ENCODE data around the gene TDRD10.
"Not testable (repeated sequence)": the region's sequence is repeated elsewhere in the genome, so short reads cannot be mapped to it uniquely, and the experiment has no call there.

The TDRD10 gene

DNA sequence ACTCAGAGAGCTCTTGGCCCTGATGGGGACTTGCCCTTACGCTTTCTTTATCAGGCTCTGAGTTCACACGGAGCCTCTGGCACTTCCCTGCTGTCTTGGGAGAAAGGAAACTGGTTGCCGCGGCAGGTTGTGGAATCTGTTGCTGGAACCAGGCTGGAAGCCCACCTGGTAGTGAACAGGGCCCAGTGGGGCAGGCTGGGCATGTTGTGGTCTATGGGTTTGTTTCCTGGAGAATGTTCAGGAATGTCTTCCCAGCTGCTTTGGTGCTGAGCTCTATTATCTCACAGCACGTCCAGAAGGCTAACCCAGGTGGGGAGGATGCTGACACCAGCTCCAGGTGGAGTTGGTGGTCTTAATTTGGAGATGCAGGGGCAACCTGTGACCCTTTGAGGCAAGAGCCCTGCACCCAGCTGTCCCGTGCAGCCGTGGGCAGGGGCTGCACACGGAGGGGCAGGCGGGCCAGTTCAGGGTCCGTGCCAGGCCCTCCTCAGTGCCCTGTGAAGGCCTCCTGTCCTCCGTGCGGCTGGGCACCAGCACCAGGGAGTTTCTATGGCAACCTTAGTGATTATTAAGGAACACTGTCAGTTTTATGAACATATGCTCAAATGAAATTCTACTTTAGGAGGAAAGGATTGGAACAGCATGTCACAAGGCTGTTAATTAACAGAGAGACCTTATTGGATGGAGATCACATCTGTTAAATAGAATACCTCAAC, 33.3 kb upstream of the TDRD10 start:
- no peaks in the 10 kb centered on the region for H3K27me3 Mint-ChIP-seq
- H3K9me3 Mint-ChIP-seq: no peaks in the 10 kb centered on the region
- peaks cover 13% of the 10 kb centered on the region for H3K4me1 Mint-ChIP-seq
- no peak for ATAC-seq (ENCODE audit: low read depth)
- no peak overlapping the region for H3K4me3 Mint-ChIP-seq
- no peak overlapping the region for H3K27ac Mint-ChIP-seq
- no peaks in the 10 kb centered on the region for H3K36me3 Mint-ChIP-seq
- DNase-seq (ENCODE audit: low spot score in 2 of 2): no peak

DNA sequence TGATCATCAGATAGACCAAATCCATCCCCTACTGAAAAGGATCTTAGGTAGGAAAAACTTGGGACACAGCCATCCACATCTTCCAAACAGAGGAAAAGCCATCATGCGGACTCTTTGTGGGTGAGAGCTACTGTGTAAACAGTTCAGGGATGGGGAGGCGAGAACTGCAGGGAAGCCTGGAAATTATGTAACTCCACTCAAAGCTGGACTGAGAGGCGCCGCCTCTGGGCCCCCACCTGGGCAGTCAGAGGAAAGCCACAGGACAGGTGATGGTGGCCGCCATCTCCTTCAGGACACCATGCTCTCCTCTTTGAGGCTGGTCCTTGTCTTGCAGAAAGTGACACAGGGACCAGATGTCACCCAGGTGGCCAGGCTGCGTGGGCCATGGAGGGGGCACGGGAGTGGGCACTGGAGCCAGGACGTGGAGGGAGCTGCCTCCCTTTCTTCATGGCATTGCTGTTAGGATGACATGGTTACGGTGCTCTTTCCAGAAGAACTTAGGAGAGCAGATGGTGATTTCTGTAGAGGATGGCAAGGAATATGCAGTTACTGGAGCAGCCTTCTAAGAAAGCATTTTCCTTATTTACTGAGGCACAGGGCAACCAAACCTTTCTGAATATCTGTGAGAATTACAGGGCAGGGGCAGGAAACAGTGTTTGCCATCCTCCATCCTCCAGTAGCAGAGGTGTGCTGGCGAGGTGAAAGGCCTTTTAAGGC, 32.0 kb upstream of the TDRD10 start:
- ATAC-seq (ENCODE audit: low read depth) (no peak), DNase-seq (ENCODE audit: low spot score in 2 of 2) (no peak)
- Mint-ChIP-seq H3K27me3 (no peaks in the 10 kb centered on the region), H3K27ac (no peak overlapping the region), H3K9me3 (no peaks in the 10 kb centered on the region), H3K36me3 (no peaks in the 10 kb centered on the region), H3K4me3 (no peak overlapping the region), H3K4me1 (peaks cover 15% of the 10 kb centered on the region)

DNA sequence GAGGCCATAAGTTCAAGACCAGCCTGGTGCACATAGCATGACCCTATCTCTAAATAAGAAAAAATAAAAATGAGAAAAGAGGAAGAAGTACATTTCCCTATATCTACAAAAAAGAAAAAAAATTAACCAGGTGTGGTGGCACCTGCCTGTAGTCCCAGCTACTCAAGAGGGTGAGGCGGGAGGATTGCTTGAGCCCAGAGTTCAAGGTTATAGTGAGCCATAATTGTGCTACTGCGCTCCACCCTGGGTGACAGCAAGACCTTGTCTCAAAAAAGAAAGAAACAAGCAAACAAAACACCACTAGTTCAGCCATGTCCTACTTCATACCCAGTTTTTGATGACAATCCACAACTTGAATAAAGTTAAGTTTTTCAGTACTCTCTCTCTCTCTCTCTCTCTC, 30.7 kb upstream of the TDRD10 start:
- H3K4me3 Mint-ChIP-seq: no peak overlapping the region
- peaks cover 10% of the 10 kb centered on the region for H3K4me1 Mint-ChIP-seq
- H3K27me3 Mint-ChIP-seq: no peaks in the 10 kb centered on the region
- H3K27ac Mint-ChIP-seq: no peak overlapping the region
- ATAC-seq (ENCODE audit: low read depth) (peak; percentile 38), DNase-seq (ENCODE audit: low spot score in 2 of 2) (no peak)
- no peaks in the 10 kb centered on the region for H3K36me3 Mint-ChIP-seq
- no peaks in the 10 kb centered on the region for H3K9me3 Mint-ChIP-seq

DNA sequence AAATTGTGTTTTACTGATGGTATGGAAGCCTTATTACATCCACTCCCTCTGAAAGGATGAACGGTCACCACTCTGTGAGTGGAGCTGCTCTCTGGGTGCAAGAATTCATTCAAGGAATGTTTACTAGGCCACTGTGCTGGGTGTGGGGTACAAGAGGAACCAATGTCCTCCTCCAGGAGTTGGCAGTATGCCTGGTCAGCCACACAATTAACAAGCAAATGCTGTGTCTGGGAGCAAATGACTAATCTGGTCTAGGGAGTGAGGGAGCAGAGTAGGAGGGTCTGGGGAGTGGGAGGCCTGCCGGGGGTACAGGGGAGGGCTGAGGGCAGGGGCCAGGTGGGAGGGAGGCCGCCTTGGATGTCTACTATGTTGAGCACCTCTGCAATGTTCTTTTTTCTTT, 27.2 kb upstream of the TDRD10 start:
- Mint-ChIP-seq H3K27ac (no peak overlapping the region), H3K36me3 (no peaks in the 10 kb centered on the region), H3K27me3 (no peaks in the 10 kb centered on the region), H3K9me3 (no peaks in the 10 kb centered on the region), H3K4me3 (no peak overlapping the region), H3K4me1 (peaks cover 5% of the 10 kb centered on the region)
- DNase-seq (ENCODE audit: low spot score in 2 of 2) (no peak), ATAC-seq (ENCODE audit: low read depth) (no peak)

DNA sequence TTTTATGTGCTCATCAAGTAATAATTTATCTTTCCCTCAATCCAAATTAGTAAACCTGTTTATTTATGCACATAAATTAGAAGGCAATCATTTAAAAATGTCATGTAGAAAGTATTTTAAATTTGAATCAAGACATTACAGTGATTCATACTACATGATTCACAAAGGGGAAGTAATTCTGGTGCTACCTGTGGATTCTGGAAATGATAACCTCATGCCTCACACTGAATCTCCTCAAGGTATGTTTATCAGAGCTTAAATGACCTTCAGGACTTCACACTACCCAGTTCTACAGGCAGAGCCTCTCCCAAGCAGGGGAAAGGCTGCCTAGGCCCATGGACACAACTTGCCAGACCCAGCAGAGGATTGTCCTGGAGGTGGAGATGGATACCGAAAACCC, 25.2 kb upstream of the TDRD10 start:
- no peaks in the 10 kb centered on the region for H3K36me3 Mint-ChIP-seq
- no peaks in the 10 kb centered on the region for H3K9me3 Mint-ChIP-seq
- no peak overlapping the region for H3K27ac Mint-ChIP-seq
- H3K4me3 Mint-ChIP-seq: no peak overlapping the region
- ATAC-seq (ENCODE audit: low read depth): no peak
- DNase-seq (ENCODE audit: low spot score in 2 of 2): no peak
- H3K4me1 Mint-ChIP-seq: peaks cover 7% of the 10 kb centered on the region
- no peaks in the 10 kb centered on the region for H3K27me3 Mint-ChIP-seq

DNA sequence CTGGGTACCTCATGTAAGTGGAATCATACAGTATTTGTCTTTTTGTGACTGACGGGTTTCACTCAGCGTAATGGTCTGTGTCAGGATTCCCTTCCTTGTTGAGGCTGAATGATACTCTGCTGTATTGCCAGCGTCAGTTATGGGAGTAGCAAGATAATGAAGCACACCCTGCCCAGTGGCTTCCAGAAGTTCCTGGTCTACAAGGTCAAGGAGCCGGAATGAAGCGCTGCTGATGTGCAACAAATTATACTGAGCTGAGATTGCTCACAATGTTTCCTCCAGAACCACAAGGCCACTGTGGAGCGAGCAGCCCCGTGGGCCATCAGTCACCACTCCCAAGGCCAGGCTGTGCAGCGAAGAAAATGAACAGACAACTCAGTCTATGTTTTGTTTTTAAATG, 24.0 kb upstream of the TDRD10 start:
- Mint-ChIP-seq H3K4me1 (peaks cover 7% of the 10 kb centered on the region), H3K36me3 (no peaks in the 10 kb centered on the region), H3K4me3 (no peak overlapping the region), H3K27ac (no peak overlapping the region), H3K27me3 (no peaks in the 10 kb centered on the region), H3K9me3 (no peaks in the 10 kb centered on the region)
- ATAC-seq (ENCODE audit: low read depth): no peak
- no peak for DNase-seq (ENCODE audit: low spot score in 2 of 2)

DNA sequence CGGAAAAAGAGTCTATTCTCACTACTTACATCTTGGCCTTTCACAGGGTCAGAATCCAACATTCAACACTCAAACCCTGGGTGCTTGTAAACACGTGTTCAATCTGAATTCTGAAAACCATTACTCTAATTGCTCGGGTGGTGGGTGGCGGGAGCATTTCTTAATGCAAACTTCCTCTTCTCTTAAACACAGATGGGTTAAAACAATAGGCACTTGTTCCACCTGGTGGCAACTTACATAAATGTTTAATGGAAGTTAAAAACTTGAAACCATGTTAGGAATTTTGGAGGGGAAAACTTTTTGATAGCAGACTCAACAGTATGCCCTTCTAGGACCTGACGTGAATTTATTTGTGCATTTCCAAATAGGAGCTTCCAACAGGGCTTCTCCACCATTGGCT, 23.4 kb upstream of the TDRD10 start:
- Mint-ChIP-seq H3K27ac (no peak overlapping the region), H3K4me1 (peaks cover 7% of the 10 kb centered on the region), H3K27me3 (peaks cover 2% of the 10 kb centered on the region), H3K36me3 (no peaks in the 10 kb centered on the region), H3K4me3 (no peak overlapping the region), H3K9me3 (no peaks in the 10 kb centered on the region)
- DNase-seq (ENCODE audit: low spot score in 2 of 2) (no peak), ATAC-seq (ENCODE audit: low read depth) (peak; percentile 46)

DNA sequence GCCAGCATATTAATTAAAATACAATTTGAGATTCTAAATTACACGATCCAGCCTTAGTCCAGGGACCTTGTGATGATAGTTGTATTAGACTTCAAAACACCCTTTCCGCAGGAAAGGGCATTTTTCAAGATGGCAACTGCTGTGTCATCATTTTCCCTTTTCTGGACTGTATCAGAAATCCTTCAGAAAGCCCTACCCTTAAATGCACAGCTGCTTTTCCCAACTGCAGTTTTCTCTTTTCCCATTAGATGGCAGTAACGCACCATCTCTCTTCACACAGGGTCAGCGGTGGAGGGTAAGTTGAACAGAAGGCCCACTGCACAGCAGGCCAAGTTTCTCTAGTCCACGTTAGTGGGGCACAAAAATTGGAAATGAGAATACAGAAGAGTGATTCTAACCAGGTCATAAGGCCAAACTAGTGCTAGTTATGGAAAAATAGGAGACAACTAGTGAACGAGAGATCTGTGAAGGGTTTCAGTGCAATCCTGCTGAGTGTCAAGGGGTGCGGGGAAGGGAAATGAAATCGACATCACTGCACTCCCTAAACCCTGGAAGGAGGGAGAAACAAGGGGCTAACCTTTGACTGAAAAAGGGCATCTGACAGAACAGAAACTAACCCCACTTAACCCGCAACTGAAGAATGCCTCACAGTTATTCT, 22.1 kb upstream of the TDRD10 start:
- Mint-ChIP-seq H3K4me3 (no peak overlapping the region), H3K27ac (no peak overlapping the region), H3K36me3 (no peaks in the 10 kb centered on the region), H3K27me3 (peaks cover 2% of the 10 kb centered on the region), H3K9me3 (no peaks in the 10 kb centered on the region), H3K4me1 (peaks cover 5% of the 10 kb centered on the region)
- ATAC-seq (ENCODE audit: low read depth) (peak; percentile 84), DNase-seq (ENCODE audit: low spot score in 2 of 2) (peak; percentile 69 to 71)

DNA sequence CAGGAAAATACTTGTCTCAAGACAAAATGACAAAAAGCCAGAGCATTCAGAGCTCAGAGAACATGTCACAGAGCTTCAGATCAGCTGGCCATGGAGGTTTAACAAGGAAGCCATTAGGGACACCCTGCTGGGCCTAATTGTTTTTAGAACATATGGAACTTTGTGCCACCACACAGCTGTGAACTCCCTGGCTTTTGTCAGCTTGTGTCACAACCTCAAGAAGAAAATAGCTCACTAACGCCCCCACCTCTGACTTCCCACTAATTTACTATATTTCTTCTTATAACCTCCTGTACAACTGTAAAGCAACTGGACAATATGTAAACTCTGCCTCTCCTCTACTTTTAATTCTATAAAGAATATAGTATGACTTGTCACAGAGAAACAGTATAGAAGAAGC, 21.0 kb upstream of the TDRD10 start:
- no peak overlapping the region for H3K4me3 Mint-ChIP-seq
- DNase-seq (ENCODE audit: low spot score in 2 of 2): no peak
- H3K4me1 Mint-ChIP-seq: peaks cover 5% of the 10 kb centered on the region

DNA sequence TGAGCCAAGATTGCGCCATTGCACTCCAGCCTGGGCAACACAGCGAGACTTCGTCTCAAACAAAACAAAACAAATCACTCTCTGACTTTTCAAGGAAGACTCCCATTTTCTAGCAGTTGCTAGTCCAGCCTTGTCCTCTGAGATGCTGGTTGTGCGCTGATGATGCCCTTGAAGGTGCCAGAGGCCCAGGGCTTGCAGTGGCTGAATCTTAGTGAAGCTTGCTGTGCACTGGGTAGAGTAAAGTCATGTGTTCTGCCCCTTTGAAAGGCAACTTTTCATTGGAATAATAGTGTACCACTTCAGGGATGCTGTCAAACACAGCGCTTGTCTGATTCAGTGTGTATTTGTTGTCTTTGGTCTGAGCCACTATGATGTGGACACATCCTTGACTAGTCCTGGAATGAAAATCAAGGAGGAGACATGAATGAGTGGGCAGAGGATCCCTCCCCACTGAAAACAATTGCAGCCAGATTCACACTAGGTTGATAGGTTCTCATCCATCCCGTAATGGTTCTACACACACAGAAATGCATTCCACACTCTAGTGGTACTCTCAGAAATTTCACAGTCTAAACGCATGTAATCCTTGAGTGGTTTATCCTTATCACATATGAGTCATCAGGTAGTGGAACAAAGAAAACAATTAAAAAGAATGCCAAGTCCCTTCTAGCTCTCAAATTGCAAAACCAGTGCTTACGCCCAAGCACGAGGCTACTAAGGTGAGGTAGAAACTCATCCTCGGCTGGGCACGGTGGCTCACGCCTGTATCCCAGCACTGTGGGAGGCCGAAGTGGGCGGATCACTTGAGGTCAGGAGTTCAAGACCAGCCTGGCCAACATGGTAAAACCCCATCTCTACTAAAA, 17.8 kb upstream of the TDRD10 start:
- H3K4me1 Mint-ChIP-seq: peaks cover 2% of the 10 kb centered on the region
- H3K4me3 Mint-ChIP-seq: no peak overlapping the region
- no peak overlapping the region for H3K27ac Mint-ChIP-seq
- no peaks in the 10 kb centered on the region for H3K9me3 Mint-ChIP-seq
- no peak for DNase-seq (ENCODE audit: low spot score in 2 of 2)
- no peaks in the 10 kb centered on the region for H3K36me3 Mint-ChIP-seq
- no peak for ATAC-seq (ENCODE audit: low read depth)
- peaks cover 2% of the 10 kb centered on the region for H3K27me3 Mint-ChIP-seq

More for the DNA sequence above, 21.0 kb upstream of the TDRD10 start:
- H3K36me3 Mint-ChIP-seq: no peaks in the 10 kb centered on the region
- ATAC-seq (ENCODE audit: low read depth): no peak
- H3K9me3 Mint-ChIP-seq: no peaks in the 10 kb centered on the region
- H3K27me3 Mint-ChIP-seq: peaks cover 2% of the 10 kb centered on the region
- H3K27ac Mint-ChIP-seq: no peak overlapping the region

DNA sequence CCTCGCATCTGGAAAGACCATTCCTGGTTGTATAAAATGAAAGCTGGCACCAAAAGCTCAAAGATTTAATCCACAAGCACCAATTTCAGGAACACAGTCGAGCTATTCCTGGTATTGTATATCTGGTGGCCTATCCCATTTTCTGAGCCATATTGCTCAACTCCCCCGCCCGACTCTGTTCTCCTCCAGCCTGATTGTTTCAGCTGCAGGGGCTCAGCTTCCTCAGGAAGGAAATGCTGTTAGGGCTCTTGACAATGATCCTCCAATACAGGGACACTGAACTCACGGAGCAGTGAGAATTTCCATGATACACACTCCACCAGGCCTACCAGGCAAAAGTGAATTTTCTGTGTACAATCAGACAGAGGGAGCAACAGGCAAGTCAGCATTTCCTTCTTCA, 16.9 kb upstream of the TDRD10 start:
- no peak for ATAC-seq (ENCODE audit: low read depth)
- Mint-ChIP-seq H3K27ac (no peak overlapping the region), H3K36me3 (no peaks in the 10 kb centered on the region), H3K27me3 (peaks cover 2% of the 10 kb centered on the region), H3K4me3 (no peak overlapping the region), H3K4me1 (peaks cover under 1% of the 10 kb centered on the region), H3K9me3 (no peaks in the 10 kb centered on the region)
- no peak for DNase-seq (ENCODE audit: low spot score in 2 of 2)

DNA sequence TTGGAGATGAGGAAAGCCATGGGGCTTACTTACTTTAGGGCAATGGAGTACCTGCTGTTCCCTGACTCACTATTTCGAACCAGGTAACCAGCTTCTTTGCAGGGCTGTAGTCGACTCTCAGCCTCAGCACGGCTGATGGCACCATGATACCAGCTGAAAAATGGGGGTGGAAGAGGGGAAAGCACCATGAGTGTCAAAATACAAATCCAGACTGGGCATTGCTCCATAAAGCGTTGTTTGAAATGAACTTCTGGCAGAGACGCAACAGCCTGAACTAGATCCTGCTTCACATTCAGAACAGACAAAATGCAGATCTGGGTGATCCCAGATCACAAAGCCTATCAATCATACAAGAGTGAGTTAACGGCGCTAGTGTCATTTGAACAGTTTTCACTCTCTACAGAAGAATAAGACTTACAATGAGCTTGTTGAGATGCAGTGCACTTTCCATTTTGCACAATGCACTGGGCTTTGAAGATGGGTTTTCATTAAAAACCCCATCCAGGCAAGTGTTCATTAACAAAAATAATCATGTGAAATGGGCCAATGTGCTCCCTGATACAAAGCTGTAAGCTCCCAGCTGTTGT, 16.0 kb upstream of the TDRD10 start:
- Mint-ChIP-seq H3K36me3 (no peaks in the 10 kb centered on the region), H3K4me1 (peaks cover 9% of the 10 kb centered on the region), H3K9me3 (peaks cover 1% of the 10 kb centered on the region), H3K4me3 (no peak overlapping the region), H3K27ac (no peak overlapping the region), H3K27me3 (peaks cover 2% of the 10 kb centered on the region)
- no peak for DNase-seq (ENCODE audit: low spot score in 2 of 2)
- ATAC-seq (ENCODE audit: low read depth): no peak

DNA sequence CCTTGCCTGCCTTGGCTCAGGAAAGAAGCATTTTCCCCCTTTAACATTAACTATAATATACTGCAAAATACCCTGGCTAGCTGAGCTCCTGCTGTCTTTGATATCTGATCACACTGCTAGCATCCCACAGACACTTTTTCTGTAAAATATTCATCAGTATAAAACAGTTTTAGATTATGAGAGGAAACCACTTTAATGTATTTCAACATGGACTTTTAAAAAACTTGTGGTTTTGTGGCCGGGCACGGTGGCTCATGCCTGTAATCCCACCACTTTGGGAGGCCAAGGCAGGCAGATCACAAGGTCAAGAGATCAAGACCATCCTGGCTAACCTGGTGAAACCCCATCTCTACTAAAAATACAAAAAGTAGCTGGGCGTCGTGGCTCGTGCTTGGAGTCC, 15.3 kb upstream of the TDRD10 start:
- ATAC-seq (ENCODE audit: low read depth); H3K4me3 Mint-ChIP-seq; H3K36me3 Mint-ChIP-seq; H3K27me3 Mint-ChIP-seq; H3K9me3 Mint-ChIP-seq; DNase-seq (ENCODE audit: low spot score in 2 of 2); H3K27ac Mint-ChIP-seq: not testable (repeated sequence)
- H3K4me1 Mint-ChIP-seq: peaks cover 17% of the 10 kb centered on the region
